HEK293 (cell line): Measurements from ENCODE around the gene PPP1CA.
"Not testable (repeated sequence)": the region's sequence is repeated elsewhere in the genome, so short reads cannot be mapped to it uniquely, and the experiment has no call there.

ENCODE experiments used
- ZBTB21 ChIP-seq: fragments of 450-650 bp; formaldehyde crosslinking; IDR thresholded peaks from 2 replicates; pipeline ENCODE4 v1.5.1; 2017; ENCODE audit warnings: missing biosample characterization, missing genetic modification characterization
- ZEB2 ChIP-seq: fragments of 450-650 bp; formaldehyde crosslinking; IDR thresholded peaks from 2 replicates; pipeline ENCODE4 v1.5.1; 2016; ENCODE audit warnings: missing biosample characterization, missing genetic modification characterization
- ZNF121 ChIP-seq: fragments of 450-650 bp; formaldehyde crosslinking; IDR thresholded peaks from 2 replicates; pipeline ENCODE4 v1.5.1; 2016; ENCODE audit warnings: missing biosample characterization, missing genetic modification characterization
- ZNF175 ChIP-seq: fragments of 450-650 bp; formaldehyde crosslinking; IDR thresholded peaks from 2 replicates; pipeline ENCODE4 v1.5.1; 2016; ENCODE audit warnings: missing biosample characterization, missing genetic modification characterization
- ZNF302 ChIP-seq: fragments of 450-650 bp; formaldehyde crosslinking; IDR thresholded peaks from 2 replicates; pipeline ENCODE4 v1.5.1; 2016; ENCODE audit warnings: missing biosample characterization, missing genetic modification characterization, low read depth
- ZNF48 ChIP-seq: fragments of 450-650 bp; formaldehyde crosslinking; IDR thresholded peaks from 2 replicates; pipeline ENCODE4 v1.5.1; 2016; ENCODE audit warnings: missing biosample characterization, missing genetic modification characterization
- ZNF501 ChIP-seq: fragments of 450-650 bp; formaldehyde crosslinking; IDR thresholded peaks from 2 replicates; pipeline ENCODE4 v1.5.1; 2016; ENCODE audit warnings: missing biosample characterization, missing genetic modification characterization
- TF ChIP-seq, protein P1 (sequence below): fragments of 450-650 bp; formaldehyde crosslinking; IDR thresholded peaks from 2 replicates; pipeline ENCODE4 v1.5.1; 2016; ENCODE audit warnings: missing biosample characterization, missing genetic modification characterization
- TF ChIP-seq, protein P2 (sequence below): fragments of 450-650 bp; formaldehyde crosslinking; IDR thresholded peaks from 2 replicates; pipeline ENCODE4 v1.5.1; 2016; ENCODE audit warnings: missing biosample characterization, missing genetic modification characterization, low read depth
- TF ChIP-seq, protein P3 (sequence below): fragments of 450-650 bp; formaldehyde crosslinking; IDR thresholded peaks from 2 replicates; pipeline ENCODE4 v1.5.1; 2016; ENCODE audit warnings: missing biosample characterization, missing genetic modification characterization

DNA sequence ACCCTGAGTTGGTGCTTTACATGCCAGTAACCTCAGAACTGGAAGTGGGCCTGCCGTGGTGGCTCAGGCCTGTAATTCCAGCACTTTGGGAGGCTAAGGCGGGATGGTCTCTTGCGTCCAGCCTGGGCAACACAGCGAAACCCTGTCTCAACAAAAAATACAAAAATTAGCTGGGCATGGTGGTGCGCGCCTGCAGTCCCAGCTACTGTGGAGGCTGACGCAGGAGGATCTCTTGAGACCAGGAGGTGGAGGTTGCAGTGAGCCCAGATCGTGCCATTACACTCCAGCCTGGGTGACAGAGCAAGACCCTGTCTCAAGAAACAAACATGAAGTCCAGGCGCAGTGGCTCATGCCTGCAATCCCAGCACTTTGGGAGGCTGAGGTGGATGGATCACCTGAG, 1.4 kb upstream of the PPP1CA start:
- not testable (repeated sequence) for TF ChIP-seq ZNF175 (tag by site-specific recombination); ZNF121 (tag by site-specific recombination); ZBTB21; ZNF501 (tag by site-specific recombination); ZNF302 (tag by site-specific recombination); ZEB2; ZNF48
- TF ChIP-seq, protein P1, sequence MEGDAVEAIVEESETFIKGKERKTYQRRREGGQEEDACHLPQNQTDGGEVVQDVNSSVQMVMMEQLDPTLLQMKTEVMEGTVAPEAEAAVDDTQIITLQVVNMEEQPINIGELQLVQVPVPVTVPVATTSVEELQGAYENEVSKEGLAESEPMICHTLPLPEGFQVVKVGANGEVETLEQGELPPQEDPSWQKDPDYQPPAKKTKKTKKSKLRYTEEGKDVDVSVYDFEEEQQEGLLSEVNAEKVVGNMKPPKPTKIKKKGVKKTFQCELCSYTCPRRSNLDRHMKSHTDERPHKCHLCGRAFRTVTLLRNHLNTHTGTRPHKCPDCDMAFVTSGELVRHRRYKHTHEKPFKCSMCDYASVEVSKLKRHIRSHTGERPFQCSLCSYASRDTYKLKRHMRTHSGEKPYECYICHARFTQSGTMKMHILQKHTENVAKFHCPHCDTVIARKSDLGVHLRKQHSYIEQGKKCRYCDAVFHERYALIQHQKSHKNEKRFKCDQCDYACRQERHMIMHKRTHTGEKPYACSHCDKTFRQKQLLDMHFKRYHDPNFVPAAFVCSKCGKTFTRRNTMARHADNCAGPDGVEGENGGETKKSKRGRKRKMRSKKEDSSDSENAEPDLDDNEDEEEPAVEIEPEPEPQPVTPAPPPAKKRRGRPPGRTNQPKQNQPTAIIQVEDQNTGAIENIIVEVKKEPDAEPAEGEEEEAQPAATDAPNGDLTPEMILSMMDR, result not testable (repeated sequence)
- TF ChIP-seq, protein P2, sequence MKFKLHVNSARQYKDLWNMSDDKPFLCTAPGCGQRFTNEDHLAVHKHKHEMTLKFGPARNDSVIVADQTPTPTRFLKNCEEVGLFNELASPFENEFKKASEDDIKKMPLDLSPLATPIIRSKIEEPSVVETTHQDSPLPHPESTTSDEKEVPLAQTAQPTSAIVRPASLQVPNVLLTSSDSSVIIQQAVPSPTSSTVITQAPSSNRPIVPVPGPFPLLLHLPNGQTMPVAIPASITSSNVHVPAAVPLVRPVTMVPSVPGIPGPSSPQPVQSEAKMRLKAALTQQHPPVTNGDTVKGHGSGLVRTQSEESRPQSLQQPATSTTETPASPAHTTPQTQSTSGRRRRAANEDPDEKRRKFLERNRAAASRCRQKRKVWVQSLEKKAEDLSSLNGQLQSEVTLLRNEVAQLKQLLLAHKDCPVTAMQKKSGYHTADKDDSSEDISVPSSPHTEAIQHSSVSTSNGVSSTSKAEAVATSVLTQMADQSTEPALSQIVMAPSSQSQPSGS (tag by site-specific recombination), result not testable (repeated sequence)
- TF ChIP-seq, protein P3, sequence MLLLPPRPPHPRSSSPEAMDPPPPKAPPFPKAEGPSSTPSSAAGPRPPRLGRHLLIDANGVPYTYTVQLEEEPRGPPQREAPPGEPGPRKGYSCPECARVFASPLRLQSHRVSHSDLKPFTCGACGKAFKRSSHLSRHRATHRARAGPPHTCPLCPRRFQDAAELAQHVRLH, result not testable (repeated sequence)
